ENCODE results near the gene TCEA2. TPM values are rescaled to one million over a fixed set of nuclear protein-coding genes. Genes with fewer than 3 reads are reported as not detected.
A peak's percentile ranks its signal among the peaks of the same experiment; 100 is the strongest.

Gene TCEA2
- total and polyA plus RNA-seq, 2 of the 13 experiments (the other 11 are each of a cell fraction or from before 2014, with no cell fraction given), result 28.1 to 33.7 TPM

- TF ChIP-seq ZBTB4 (CRISPR knock-in tag; IDR thresholded peaks at IDR 0.05; ENCODE audit: borderline replicate concordance), result peak; percentile 90
- no peak for TF ChIP-seq ZMYM2 (CRISPR knock-in tag; IDR thresholded peaks at IDR 0.05)
- no peak for TF ChIP-seq NBN (conservative IDR thresholded peaks at IDR 0.05)
- TF ChIP-seq MTERF4 (CRISPR knock-in tag; IDR thresholded peaks at IDR 0.05), result peak; percentile 90
- TF ChIP-seq ZNF33B (CRISPR knock-in tag; IDR thresholded peaks at IDR 0.05), result peak; percentile 97
- peak; percentile 63; the same call in 1 of the 2 replicates for TF ChIP-seq ADNP (CRISPR knock-in tag; IDR thresholded peaks at IDR 0.05)
- TF ChIP-seq ETV5 (CRISPR knock-in tag; IDR thresholded peaks at IDR 0.05; ENCODE audit: borderline replicate concordance), result peak; percentile 61; the same call in 1 of the 2 replicates
- TF ChIP-seq ZMAT5 (CRISPR knock-in tag; IDR thresholded peaks at IDR 0.05; ENCODE audit: borderline replicate concordance, low read depth), result peak; percentile 76; the same call in 1 of the 2 replicates
- TF ChIP-seq ZNF513 (CRISPR knock-in tag; conservative IDR thresholded peaks at IDR 0.05), result peak; percentile 100
- peak; percentile 92 for TF ChIP-seq MXD1 (CRISPR knock-in tag; IDR thresholded peaks at IDR 0.05)
- TF ChIP-seq SYNCRIP (IDR thresholded peaks at IDR 0.05; ENCODE audit: insufficient read depth, low read depth, low read length), result no peak
- TF ChIP-seq NRL (CRISPR knock-in tag; IDR thresholded peaks at IDR 0.05; ENCODE audit: borderline replicate concordance), result peak; percentile 98
These were observed at the start of gene TCEA2 (continued) for GRCh38 chr20:64062596-64063388.
